IPS DF 6.9 (cell line): ENCODE measurements around the gene FLAD1.

Source experiments
- DNase-seq: peaks from one replicate; pipeline ENCODE4 v3.0.0-alpha.2; 2013; ENCODE audit warnings: low read depth, low spot score
- H3K27ac ChIP-seq: one replicate; pipeline ENCODE4 v1.5.1; 2013; ENCODE audit warnings: low read length, control low read depth
- H3K27me3 ChIP-seq: 2 replicates; pipeline ENCODE4 v1.6.1; 2013; ENCODE audit warnings: mild to moderate bottlenecking, low read length; ENCODE audit not compliant: control insufficient read depth, insufficient read depth
- H3K36me3 ChIP-seq: 2 replicates; pipeline ENCODE4 v1.6.1; 2013; ENCODE audit warnings: low read length; ENCODE audit not compliant: control insufficient read depth, insufficient read depth
- H3K4me1 ChIP-seq: 2 replicates; pipeline ENCODE4 v1.6.1; 2013; ENCODE audit warnings: low read length; ENCODE audit not compliant: control insufficient read depth, insufficient read depth
- H3K4me3 ChIP-seq: 2 replicates; pipeline ENCODE4 v1.5.1; 2013; ENCODE audit warnings: mild to moderate bottlenecking, low read length
- H3K9me3 ChIP-seq: 2 replicates; pipeline ENCODE4 v1.6.1; 2013; ENCODE audit warnings: low read length, inconsistent platforms; ENCODE audit not compliant: control insufficient read depth, insufficient read depth
- WGBS: extraction: QIAGEN DNeasy Blood & Tissue Kit; methylation state at CpG from one replicate; pipeline ENCODE4 v1.1.7; 2013; ENCODE audit warnings: mixed read lengths, missing lambda C conversion rate; ENCODE audit not compliant: insufficient read length, insufficient coverage; 5-methylcytosine and 5-hydroxymethylcytosine counted together

Gene FLAD1

DNA sequence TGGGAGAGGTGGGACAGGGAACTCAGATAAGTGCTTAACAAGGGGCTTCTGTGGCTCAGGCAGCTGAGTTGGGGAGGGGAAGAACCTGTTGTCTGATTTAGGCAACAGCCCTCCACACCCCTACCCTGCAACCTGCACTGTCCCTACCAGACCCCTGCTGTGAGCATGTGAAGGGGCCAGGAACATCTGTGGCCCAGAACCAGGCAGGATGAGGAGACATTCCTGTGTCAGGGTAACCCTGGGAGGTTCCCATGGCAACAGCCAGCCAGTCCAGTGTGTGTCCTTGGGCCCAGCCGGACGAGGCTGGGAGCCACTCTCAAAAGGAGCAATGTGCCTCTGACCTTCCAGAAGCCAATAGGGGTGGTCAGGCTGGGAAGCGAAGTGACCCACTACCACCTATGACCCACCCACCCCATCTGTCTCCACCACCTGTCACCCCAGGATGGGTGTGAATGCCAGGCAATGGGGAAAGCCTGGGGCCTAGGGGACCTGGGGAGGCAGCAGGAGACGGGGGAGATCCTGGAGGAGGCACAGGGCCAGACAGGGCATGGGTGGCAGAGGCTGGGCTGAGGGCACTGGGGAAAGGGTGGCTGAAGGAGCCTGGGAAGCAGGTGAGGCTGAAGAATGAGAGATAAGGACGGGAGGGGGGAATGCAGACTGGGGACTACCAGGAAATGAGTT, 41.7 kb upstream of the FLAD1 start:
- Histone ChIP-seq H3K4me1 (peaks cover 6% of the 10 kb centered on the region), H3K4me3 (no peak overlapping the region), H3K27ac (no peak overlapping the region), H3K36me3 (no peaks in the 10 kb centered on the region), H3K27me3 (no peaks in the 10 kb centered on the region), H3K9me3 (no peaks in the 10 kb centered on the region)
- no CpG with 5 or more reads among the region's 5 CpGs for WGBS
- DNase-seq = no peak

DNA sequence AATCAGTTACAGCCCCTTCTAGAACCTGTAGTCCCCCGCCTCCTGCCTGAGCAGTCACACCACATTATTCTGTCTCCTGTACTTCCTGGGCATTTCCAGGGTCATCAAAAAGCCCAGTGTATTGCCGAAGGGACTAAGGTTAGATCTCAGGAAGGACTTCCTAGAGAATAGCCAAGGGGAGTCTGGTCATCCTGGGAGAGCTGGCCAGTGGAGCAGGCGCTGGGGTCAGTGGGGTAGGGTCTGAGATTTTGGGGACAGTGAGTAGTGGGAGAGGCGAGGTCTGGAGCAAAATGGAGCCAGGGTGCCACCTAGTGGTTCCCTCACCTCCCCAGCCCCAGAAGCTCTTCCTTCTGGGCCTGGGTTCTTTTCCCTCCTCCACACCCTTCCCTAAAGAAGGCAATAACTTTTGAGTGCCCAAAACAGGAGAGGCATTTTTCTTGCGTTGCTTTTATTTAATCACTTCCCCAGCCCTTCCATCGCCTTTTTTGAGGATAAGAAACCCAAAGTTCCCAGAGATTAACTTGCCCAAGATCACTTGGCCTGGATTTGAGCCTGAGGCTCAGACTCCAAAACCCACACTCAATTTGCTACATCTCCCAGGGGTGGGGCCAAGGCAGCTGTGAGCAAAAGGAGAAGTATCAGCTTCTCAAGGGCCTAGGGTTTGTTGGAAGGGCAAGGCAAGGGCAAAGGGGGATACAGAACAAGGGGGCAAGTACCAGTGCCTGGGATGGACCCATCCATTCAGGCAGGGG, 39.3 kb upstream of the FLAD1 start:
- no peak overlapping the region for H3K27ac ChIP-seq

DNA sequence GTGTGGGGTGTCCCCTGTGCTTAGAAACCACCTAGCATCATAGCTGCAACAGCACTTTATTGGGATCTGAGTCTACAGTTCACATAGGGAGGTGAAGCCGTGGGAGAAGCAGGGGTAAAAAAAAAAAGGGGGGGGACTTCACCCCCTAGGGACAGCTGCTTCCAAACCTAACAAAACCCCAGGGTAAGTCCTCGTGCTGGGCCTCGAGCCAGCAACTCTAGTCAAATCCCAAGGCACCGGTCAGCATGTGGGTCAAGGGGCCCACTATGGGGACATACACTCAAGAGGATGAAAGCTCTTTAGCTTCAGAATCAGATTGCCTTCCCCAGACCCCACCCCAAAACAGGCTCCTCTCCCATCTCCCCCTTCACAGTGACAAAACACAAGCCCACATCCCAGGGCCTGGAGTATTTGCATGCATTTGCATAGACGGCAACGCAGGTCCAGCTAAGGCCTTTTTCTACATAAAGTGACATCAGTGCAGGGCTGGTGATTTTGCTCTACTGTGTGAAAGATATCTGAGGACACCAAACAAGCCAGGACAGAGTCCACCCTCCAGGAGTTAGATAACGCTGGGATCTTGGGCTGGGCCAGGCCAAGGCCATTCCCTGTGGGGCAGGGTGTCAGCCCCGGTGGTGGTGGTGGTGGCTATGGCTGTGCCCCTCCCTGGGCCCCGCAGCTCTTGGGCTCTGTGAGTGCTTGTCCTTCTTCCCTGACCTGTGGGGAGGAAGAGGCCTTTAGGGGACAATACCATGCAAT, 38.6 kb upstream of the FLAD1 start:
- Histone ChIP-seq H3K36me3 (no peaks in the 10 kb centered on the region), H3K4me3 (no peak overlapping the region), H3K27me3 (no peaks in the 10 kb centered on the region), H3K27ac (no peak overlapping the region), H3K9me3 (no peaks in the 10 kb centered on the region), H3K4me1 (peaks cover 6% of the 10 kb centered on the region)
- no peak for DNase-seq
- no CpG with 5 or more reads among the region's 9 CpGs for WGBS

More for the DNA sequence above, 39.3 kb upstream of the FLAD1 start:
- WGBS = no CpG with 5 or more reads among the region's 6 CpGs
- DNase-seq = no peak
- Histone ChIP-seq H3K27me3 (no peaks in the 10 kb centered on the region), H3K9me3 (no peaks in the 10 kb centered on the region), H3K4me3 (no peak overlapping the region), H3K4me1 (peaks cover 6% of the 10 kb centered on the region), H3K36me3 (no peaks in the 10 kb centered on the region)

DNA sequence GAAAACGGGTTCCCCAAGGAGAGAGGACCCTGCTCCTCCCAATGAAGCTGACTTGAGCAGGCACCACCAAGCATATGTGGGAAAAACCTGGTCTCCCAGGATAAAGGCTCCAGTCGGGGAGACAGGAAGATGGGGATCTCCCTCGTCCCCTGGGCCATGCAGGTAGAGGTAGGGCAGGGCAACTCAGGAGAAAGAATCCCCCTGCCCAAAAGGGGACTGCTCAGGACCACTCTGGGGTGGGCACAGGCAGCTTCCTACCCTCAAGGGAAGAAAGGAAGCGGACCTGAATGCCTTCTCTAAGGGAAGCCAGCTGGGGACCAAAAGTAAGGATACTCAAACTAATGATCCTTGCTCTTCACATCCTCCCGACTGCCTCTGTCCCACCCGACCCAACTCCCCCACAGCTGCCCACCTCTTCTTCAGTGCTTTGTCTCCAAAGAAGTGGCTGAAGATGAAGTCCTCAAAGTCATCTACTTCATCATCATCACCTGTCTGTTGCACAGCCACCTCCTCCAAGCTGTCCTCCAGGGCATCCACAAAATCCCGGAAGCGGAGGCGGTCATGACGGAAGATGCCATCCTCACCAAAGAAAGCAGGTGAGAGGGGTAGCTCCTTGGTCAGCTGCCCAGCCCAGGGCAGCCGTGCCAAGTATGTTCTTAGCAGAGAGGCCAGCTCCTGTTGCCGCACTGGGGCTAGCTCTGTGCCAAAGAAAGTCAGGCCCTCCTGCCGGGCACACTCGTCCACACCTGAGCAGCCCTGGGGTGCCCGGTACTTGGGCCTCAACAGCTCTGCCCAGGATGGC, 37.8 kb upstream of the FLAD1 start:
- DNase-seq = no peak
- Histone ChIP-seq H3K36me3 (no peaks in the 10 kb centered on the region), H3K27me3 (no peaks in the 10 kb centered on the region), H3K4me1 (peaks cover 4% of the 10 kb centered on the region), H3K9me3 (no peaks in the 10 kb centered on the region), H3K4me3 (no peak overlapping the region), H3K27ac (no peak overlapping the region)
- WGBS = no CpG with 5 or more reads among the region's 15 CpGs

DNA sequence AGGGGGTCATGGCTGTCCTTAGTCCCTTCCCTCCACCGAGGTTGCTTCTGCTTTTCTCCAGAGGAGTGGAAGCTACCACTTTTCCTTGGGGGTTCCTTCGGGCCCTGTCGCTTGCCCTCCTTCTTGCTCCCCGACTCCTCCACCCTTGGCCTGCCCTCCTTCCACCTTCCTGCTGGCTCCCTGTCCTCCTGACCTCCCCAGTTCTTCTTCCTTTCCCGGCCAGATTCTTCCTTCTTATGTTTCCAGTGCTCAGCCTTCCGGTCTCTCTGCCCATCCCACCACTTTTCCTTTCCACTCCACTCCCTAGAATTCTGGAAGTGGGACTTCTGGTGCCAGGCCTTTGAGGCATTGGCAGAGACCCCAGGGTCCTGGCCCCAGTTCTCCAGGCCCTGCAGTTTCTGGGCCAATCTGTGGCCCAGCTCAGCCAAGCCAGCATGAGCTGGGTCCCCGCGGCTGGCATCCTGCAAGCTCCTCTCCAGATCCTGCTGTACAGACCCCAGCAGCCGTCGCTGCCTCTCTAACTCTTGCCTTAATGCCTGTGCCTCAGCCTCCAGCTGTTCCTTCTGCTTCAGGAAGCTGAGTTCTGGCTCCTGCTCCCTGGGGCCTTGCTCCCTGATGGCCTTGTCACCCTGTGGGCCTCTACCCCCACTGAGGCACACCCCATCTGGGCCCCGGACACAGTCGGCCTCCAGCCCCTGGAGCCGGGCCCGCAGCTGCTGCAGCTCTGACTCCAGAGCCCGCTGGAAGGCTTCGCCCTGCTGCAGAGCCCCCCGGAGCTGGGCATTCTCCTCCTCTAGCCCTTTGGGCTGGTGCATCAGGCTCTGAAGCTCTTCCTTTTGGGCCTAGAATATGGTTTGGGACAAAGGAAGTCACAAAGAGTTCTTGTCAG, 36.9 kb upstream of the FLAD1 start:
- no peak for DNase-seq
- no peaks in the 10 kb centered on the region for H3K27me3 ChIP-seq
- H3K36me3 ChIP-seq = no peaks in the 10 kb centered on the region
- H3K27ac ChIP-seq = no peak overlapping the region
- no CpG with 5 or more reads among the region's 17 CpGs for WGBS
- peaks cover 3% of the 10 kb centered on the region for H3K4me1 ChIP-seq
- H3K9me3 ChIP-seq = no peaks in the 10 kb centered on the region
- no peak overlapping the region for H3K4me3 ChIP-seq

DNA sequence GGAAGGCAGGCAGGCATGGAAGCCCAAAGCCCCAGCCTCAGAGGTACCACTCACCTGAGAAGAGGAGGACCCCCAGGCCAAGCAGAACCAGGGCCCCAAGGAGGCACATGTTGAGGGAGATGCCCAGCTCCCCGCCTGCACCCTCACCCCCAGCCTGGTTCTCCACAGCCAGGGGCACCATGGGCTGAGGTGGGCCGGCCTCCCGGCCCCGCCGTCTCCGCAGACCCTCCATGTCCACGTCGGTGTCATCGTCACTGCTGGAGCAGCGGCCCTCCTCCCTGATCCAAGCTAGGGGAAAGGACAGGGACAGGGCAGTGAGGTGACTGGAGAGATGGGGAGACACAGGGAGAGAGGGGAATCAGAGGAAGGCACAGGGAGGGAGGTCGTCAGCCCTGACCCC, 35.1 kb upstream of the FLAD1 start:
- no peaks in the 10 kb centered on the region for H3K9me3 ChIP-seq
- H3K4me1 ChIP-seq = no peaks in the 10 kb centered on the region; the same call in 1 of the 2 replicates

DNA sequence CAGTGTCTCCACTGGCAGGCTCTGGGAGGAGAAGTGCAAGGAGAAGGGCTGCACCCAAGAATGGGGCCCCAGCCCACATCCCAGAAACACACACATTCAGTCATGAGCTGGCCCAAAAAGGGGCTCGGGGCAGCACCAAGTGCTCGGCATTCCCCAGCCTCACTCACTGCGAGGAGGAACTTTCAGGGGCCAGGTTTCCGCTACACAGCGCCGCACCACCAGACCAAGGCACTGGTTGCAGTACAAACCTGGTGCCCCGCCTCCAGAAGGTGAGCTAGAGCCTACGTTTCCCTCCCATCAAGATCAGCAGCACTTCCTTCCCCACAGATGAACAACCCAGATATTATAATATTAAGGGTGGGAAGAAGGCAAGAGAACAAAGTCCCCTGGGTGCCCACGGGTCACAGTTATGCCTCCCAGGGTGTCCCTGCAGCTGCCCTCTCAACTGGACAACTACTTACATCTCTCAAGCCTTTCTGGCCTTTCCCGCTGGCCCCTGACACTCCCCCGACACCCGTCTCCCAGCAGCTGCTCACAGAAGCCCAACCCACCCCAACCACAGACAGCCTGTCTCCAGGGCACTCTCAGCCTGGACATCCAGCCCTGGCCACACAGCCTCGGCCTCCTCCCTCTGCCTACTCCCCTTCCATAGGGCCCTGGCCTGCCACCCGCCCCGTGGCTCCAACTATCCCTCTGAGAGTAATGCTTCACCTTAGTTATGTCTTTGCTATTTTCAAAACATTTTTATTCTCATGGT, 31.1 kb upstream of the FLAD1 start:
- Histone ChIP-seq H3K4me1 (peaks cover 6% of the 10 kb centered on the region; the same call in 1 of the 2 replicates), H3K36me3 (no peaks in the 10 kb centered on the region), H3K9me3 (no peaks in the 10 kb centered on the region), H3K4me3 (no peak overlapping the region), H3K27ac (no peak overlapping the region), H3K27me3 (no peaks in the 10 kb centered on the region)
- WGBS = no CpG with 5 or more reads among the region's 15 CpGs
- no peak for DNase-seq

More for the DNA sequence above, 35.1 kb upstream of the FLAD1 start:
- Histone ChIP-seq H3K27ac (no peak overlapping the region), H3K27me3 (no peaks in the 10 kb centered on the region), H3K36me3 (no peaks in the 10 kb centered on the region), H3K4me3 (no peak overlapping the region)
- DNase-seq = no peak
- no CpG with 5 or more reads among the region's 11 CpGs for WGBS

DNA sequence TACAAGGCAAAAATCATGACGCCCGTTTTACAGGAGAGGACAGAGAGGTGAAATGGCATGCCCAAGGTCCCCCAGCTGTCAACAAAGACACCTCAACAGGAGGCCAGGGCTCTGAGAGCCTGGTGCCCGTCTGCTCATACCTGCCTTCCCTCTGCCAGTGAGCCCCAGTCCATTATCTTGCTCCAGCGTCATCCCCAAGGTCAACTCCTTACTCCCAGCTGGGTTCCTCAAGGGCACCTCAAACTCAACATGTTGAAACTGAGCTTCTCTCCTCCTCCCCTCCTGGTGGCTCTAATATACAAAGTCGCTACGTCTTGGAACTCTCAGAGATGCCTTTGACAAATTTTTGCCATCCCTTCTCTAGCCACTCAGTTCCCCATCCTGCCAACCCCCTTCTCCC, 30.5 kb upstream of the FLAD1 start:
- DNase-seq = no peak
- no peaks in the 10 kb centered on the region for H3K9me3 ChIP-seq
- H3K27me3 ChIP-seq = no peaks in the 10 kb centered on the region
- H3K4me3 ChIP-seq = no peak overlapping the region
- H3K36me3 ChIP-seq = no peaks in the 10 kb centered on the region
- WGBS = no CpG with 5 or more reads among the region's 6 CpGs
- H3K27ac ChIP-seq = no peak overlapping the region
- H3K4me1 ChIP-seq = peaks cover 7% of the 10 kb centered on the region; the same call in 1 of the 2 replicates

DNA sequence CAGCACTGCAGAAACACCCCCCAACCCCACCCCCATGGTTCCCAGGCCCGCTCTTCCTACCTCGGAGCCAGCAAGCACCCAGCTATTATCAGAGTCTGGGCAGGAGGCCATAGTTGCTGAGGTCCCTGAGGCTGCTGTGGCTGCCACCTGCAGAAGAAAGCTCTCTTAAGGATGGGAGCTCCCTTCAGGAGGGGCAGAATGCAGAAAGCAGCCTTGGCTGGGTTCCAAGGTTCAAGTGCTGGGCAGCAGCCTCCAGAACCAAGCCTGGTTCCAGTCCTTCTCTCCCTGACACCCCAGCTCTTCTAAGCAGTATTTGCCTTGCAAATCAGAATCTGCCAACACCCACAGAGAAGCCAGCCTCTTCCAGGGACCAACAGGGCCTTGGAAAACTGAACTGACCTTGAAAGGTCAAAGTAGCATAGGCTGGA, 29.5 kb upstream of the FLAD1 start:
- no peak for DNase-seq
- no peak overlapping the region for H3K4me3 ChIP-seq

More for the DNA sequence above, 29.5 kb upstream of the FLAD1 start:
- Histone ChIP-seq H3K4me1 (peaks cover 7% of the 10 kb centered on the region; the same call in 1 of the 2 replicates), H3K27ac (no peak overlapping the region), H3K36me3 (no peaks in the 10 kb centered on the region), H3K9me3 (no peaks in the 10 kb centered on the region), H3K27me3 (no peaks in the 10 kb centered on the region)
- WGBS = no CpG with 5 or more reads among the region's 2 CpGs
